ENCODE measurements around the gene TSFM. TPM values are rescaled to one million over a fixed set of nuclear protein-coding genes. Genes with fewer than 3 reads are reported as not detected.
A peak's percentile ranks its signal among the peaks of the same experiment; 100 is the strongest.

The TSFM gene
- total and polyA plus RNA-seq, 7 donors, result 31.5 to 74.3 (median 52.1) TPM

DNA sequence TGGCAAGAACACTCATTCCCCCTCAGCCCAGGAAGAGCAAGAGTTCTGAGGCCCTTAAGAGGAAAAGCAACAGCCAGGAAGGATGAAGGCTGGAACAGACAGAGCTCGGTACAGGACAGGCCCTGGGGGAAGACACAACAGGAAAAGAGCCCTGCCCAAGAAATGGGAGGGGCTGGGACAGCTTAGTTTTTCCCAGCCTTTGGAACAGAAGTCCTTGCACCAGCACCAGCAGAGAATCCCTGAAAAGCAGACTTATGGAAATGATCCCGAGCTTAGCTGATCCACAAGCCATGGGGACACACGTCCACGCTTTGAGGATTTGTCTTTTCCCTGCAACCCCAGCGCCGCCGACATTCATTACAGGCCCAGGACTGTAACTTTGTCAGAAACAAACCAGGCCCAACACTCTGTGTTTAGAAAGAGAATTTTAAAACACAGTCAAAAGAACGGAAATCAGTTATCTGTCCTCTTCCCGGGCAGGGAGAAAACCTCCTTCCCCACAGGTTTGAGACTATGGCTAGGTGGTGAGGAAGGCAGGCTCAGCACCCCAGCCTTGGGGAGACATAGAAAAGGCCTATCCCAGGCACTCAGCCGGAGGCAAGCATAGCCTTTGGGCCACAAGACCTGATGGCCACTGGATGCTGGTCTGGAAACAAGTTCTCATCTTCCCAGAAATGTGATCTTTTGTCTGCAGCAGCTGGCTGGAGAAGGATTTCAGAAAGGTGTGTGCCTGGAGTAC, 40.0 kb downstream of the TSFM start:
- no peak for DNase-seq
- Histone ChIP-seq H3K36me3 (ENCODE audit: insufficient read depth in 1 of 2, low read depth in 1 of 2) (peaks cover 28 to 97% of the 10 kb centered on the region in 2 donors), H3K9me3 (no peaks in the 10 kb centered on the region), H3K4me3 (no peak overlapping the region), H3K4me1 (peaks cover 22% of the 10 kb centered on the region), H3K27ac (peak overlapping the region; percentile 50), H3K27me3 (ENCODE audit: insufficient read depth in 3 of 3, low read length in 2 of 3) (no peaks in the 10 kb centered on the region)
- no peak for ATAC-seq
- 69 to 79% (median 71%) methylated on average over 10 of the region's 10 CpGs for WGBS, 3 donors
- TF ChIP-seq CTCF (IDR thresholded peaks at IDR 0.05), result no peak
- intact Hi-C loops (cut with DNase I), result no loop called here

DNA sequence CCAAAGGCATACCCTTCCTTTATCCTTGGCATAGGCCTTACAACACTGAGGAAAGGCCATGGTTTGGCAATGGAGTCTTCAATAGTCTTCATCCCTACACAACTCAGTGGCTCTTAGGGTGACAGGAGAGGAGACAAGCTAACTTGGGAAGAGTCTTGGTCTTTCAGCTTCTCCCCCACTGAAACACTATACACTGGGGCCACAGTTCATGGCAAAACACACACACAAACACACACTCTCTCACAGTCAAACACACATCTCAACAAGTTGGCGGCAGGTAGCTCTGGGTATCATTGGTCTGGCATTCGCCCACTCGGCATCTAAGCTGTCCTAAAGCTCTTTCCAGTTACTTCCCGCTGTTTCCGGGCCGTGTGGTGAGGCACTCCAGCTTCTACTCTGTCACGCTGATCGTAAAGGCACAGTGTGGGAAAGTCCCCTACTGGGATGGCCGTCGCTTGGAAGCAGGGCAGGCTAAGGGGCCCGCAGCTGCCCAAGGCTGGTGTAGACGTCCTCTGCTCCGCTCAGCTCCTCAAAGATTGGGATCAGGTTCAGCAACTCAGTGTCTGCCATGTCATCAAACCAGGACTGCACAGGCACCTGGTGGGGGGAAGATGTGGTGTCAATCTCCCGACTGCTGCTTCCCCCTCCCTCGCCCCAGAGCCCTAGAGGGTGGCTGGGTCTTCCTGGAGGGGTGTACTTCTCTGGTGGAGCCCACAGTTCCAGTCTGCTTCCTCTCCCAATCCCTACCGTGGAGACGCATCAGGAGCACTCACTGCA, 40.7 kb downstream of the TSFM start:
- Histone ChIP-seq H3K27me3 (ENCODE audit: insufficient read depth in 3 of 3, low read length in 2 of 3) (no peaks in the 10 kb centered on the region), H3K27ac (peak overlapping the region; percentile 50), H3K4me1 (peaks cover 25% of the 10 kb centered on the region), H3K4me3 (no peak overlapping the region), H3K36me3 (ENCODE audit: insufficient read depth in 1 of 2, low read depth in 1 of 2) (peaks cover 31 to 100% of the 10 kb centered on the region in 2 donors), H3K9me3 (no peaks in the 10 kb centered on the region)
- peak in 2 of 4 donors; percentile 5 to 31 for ATAC-seq
- no peak for TF ChIP-seq CTCF (IDR thresholded peaks at IDR 0.05)
- intact Hi-C loops (cut with DNase I), result no loop called here
- no peak for DNase-seq
- WGBS, 3 donors, result 54 to 76% (median 56%) methylated on average over 17 of the region's 17 CpGs

DNA sequence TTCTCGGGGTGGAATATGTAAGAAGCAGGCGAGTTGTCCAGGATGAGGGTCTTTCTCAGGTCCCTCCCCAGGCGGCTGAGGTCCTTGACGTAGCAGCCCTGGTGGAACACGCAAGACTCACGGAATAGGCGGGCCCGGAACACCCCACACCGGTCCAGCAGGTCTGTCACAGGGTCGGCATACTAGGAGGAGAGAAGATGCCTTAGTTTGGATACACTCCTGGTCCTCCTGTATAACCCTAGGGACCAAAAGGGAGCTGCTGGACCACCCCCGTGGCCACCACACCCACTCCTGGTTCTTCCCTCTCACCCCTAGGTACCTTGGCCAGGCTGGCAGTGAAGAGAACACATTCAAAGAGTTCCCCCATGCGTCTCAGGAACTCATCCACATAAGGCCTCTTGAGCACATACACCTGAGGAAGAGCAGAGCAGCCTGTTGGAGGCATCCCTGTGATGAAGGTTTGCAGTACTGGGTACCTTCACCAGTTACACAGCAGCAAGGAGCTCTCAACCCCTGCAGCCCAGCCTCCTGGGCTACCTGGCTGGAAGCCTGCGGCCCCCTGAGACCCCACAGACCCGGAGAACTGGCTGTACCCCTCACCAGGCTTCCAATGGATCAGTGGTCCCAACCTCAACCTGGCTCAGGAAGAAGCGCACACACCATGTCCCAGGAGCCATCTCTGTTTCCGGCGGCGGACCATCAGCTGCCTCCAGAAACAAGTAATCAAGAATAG, 41.5 kb downstream of the TSFM start:
- Histone ChIP-seq H3K27ac (peak overlapping the region; percentile 50), H3K27me3 (ENCODE audit: insufficient read depth in 3 of 3, low read length in 2 of 3) (no peaks in the 10 kb centered on the region), H3K36me3 (ENCODE audit: insufficient read depth in 1 of 2, low read depth in 1 of 2) (peaks cover 31 to 100% of the 10 kb centered on the region in 2 donors), H3K9me3 (no peaks in the 10 kb centered on the region), H3K4me1 (peaks cover 33% of the 10 kb centered on the region), H3K4me3 (no peak overlapping the region)
- DNase-seq (no peak), ATAC-seq (no peak)
- WGBS, 3 donors, result 82 to 89% (median 87%) methylated on average over 18 of the region's 18 CpGs
- no peak for TF ChIP-seq CTCF (IDR thresholded peaks at IDR 0.05)
- intact Hi-C loops (cut with DNase I), result no loop called here

DNA sequence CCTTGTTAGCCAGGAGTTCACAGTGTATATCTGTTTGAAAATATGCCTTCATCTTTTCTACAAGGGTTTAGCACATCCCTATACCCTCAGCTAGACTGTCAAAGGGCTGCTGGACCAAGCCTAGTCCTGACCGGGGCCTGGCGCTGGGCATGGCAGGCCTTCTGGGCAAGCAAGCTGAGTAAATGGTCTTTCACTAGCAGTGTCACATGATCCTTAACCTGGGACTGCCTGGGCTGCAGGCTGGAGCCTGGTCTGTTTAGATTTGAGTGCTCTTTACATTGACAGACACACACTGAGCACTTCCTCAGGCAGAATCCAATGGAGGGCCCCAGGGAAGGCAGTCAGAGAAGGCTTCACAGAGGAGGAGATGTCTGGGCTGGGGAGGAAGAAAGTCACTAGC, 42.9 kb downstream of the TSFM start:
- Histone ChIP-seq H3K36me3 (ENCODE audit: insufficient read depth in 1 of 2, low read depth in 1 of 2) (peaks cover 31 to 93% of the 10 kb centered on the region in 2 donors), H3K27ac (peak overlapping the region; percentile 30), H3K4me1 (peaks cover 47% of the 10 kb centered on the region), H3K27me3 (ENCODE audit: insufficient read depth in 3 of 3, low read length in 2 of 3) (no peaks in the 10 kb centered on the region), H3K9me3 (no peaks in the 10 kb centered on the region), H3K4me3 (no peak overlapping the region)
- DNase-seq, result no peak
- no peak for ATAC-seq
- 66 to 87% (median 80%) methylated on average over 2 of the region's 2 CpGs for WGBS, 3 donors
- intact Hi-C loops (cut with DNase I), result no loop called here
- TF ChIP-seq CTCF (IDR thresholded peaks at IDR 0.05), result no peak
